ENCODE data around the gene BCKDHA.

BCKDHA gene

GRCh38 chr19:41443813-41444455 lies 46.3 kb downstream of the BCKDHA start:
- H3K27me3 ChIP-seq (replicated peaks; ENCODE audit: control insufficient read depth, insufficient read depth, low read length) = no peaks in the 10 kb centered on the region
- TF ChIP-seq CTCF (IDR thresholded peaks at IDR 0.05; ENCODE audit: insufficient read depth, low read length, poor library complexity, severe bottlenecking) = no peak
- no peak for DNase-seq (ENCODE audit: extremely low read depth, insufficient read length)

GRCh38 chr19:41445575-41445974 lies 48.0 kb downstream of the BCKDHA start:
- no peak for TF ChIP-seq CTCF (IDR thresholded peaks at IDR 0.05; ENCODE audit: insufficient read depth, low read length, poor library complexity, severe bottlenecking)
- Histone ChIP-seq H3K27me3 (replicated peaks; ENCODE audit: control insufficient read depth, insufficient read depth, low read length) (no peaks in the 10 kb centered on the region), H3K4me3 (replicated peaks; ENCODE audit: low read depth, low read length) (no peak overlapping the region), H3K36me3 (ENCODE audit: control insufficient read depth, insufficient read depth, low read length) (no peaks in the 10 kb centered on the region)
- DNase-seq (ENCODE audit: extremely low read depth, insufficient read length) = no peak

More at GRCh38 chr19:41443813-41444455, 46.3 kb downstream of the BCKDHA start:
- Histone ChIP-seq H3K4me3 (replicated peaks; ENCODE audit: low read depth, low read length) (no peak overlapping the region), H3K36me3 (ENCODE audit: control insufficient read depth, insufficient read depth, low read length) (no peaks in the 10 kb centered on the region)

GRCh38 chr19:41447732-41448332 lies 50.2 kb downstream of the BCKDHA start:
- no peak for TF ChIP-seq CTCF (IDR thresholded peaks at IDR 0.05; ENCODE audit: insufficient read depth, low read length, poor library complexity, severe bottlenecking)
- H3K27me3 ChIP-seq (replicated peaks; ENCODE audit: control insufficient read depth, insufficient read depth, low read length) = no peaks in the 10 kb centered on the region
- no peaks in the 10 kb centered on the region for H3K36me3 ChIP-seq (ENCODE audit: control insufficient read depth, insufficient read depth, low read length)
- no peak overlapping the region for H3K4me3 ChIP-seq (replicated peaks; ENCODE audit: low read depth, low read length)
- no peak for DNase-seq (ENCODE audit: extremely low read depth, insufficient read length)

GRCh38 chr19:41449079-41449864 lies 51.7 kb downstream of the BCKDHA start:
- Histone ChIP-seq H3K36me3 (ENCODE audit: control insufficient read depth, insufficient read depth, low read length) (no peaks in the 10 kb centered on the region), H3K4me3 (replicated peaks; ENCODE audit: low read depth, low read length) (peak overlapping the region; percentile 31; the same call in 1 of the 2 replicates), H3K27me3 (replicated peaks; ENCODE audit: control insufficient read depth, insufficient read depth, low read length) (no peaks in the 10 kb centered on the region)
- TF ChIP-seq CTCF (IDR thresholded peaks at IDR 0.05; ENCODE audit: insufficient read depth, low read length, poor library complexity, severe bottlenecking) = peak; percentile 96
- DNase-seq (ENCODE audit: extremely low read depth, insufficient read length) = peak; percentile 63

GRCh38 chr19:41449865-41450178 lies 52.2 kb downstream of the BCKDHA start:
- no peaks in the 10 kb centered on the region for H3K27me3 ChIP-seq (replicated peaks; ENCODE audit: control insufficient read depth, insufficient read depth, low read length)
- no peaks in the 10 kb centered on the region for H3K36me3 ChIP-seq (ENCODE audit: control insufficient read depth, insufficient read depth, low read length)
- no peak for TF ChIP-seq CTCF (IDR thresholded peaks at IDR 0.05; ENCODE audit: insufficient read depth, low read length, poor library complexity, severe bottlenecking)
- no peak for DNase-seq (ENCODE audit: extremely low read depth, insufficient read length)
- H3K4me3 ChIP-seq (replicated peaks; ENCODE audit: low read depth, low read length) = no peak overlapping the region
